CD14-positive monocyte (primary cell): ENCODE measurements around the gene GTPBP4. TPM values are rescaled to one million over a fixed set of nuclear protein-coding genes. Genes with fewer than 3 reads are reported as not detected.
A peak's percentile ranks its signal among the peaks of the same experiment; 100 is the strongest.
"Not testable (repeated sequence)": the region's sequence is repeated elsewhere in the genome, so short reads cannot be mapped to it uniquely, and the experiment has no call there.

Experiments
- DNase-seq, 3 donors: peaks; one replicate each; pipeline ENCODE4 v3.0.0-alpha.2; 2011 to 2022
- H2AFZ ChIP-seq: 2 replicates; pipeline ENCODE4 v1.6.0; 2012; ENCODE audit warnings: mild to moderate bottlenecking, low read depth, low read length, inconsistent platforms; ENCODE audit not compliant: insufficient read depth, poor library complexity, severe bottlenecking
- H3K27ac ChIP-seq, 2 donors: 1 replicate in 1 of 2; 2 replicates in 1 of 2; pipeline ENCODE4 v1.5.1; 2012 to 2013; ENCODE audit warnings: low read length in 2 of 2, control low read depth in 1 of 2, inconsistent platforms in 1 of 2, low read depth in 1 of 2, mild to moderate bottlenecking in 1 of 2
- H3K27me3 ChIP-seq, 2 donors: one replicate each; pipeline versions ENCODE4 v1.6.0 to v1.6.1; 2011 to 2013; ENCODE audit warnings: low read length in 2 of 2; ENCODE audit not compliant: control insufficient read depth in 2 of 2, insufficient read depth in 2 of 2
- H3K36me3 ChIP-seq, 2 donors: replicated peaks in 1 of 2; 1 replicate in 1 of 2; 2 replicates in 1 of 2; pipeline versions ENCODE4 v1.5.1 to v1.6.1; 2012 to 2013; ENCODE audit warnings: low read length in 2 of 2, control low read depth in 1 of 2, inconsistent platforms in 1 of 2, mild to moderate bottlenecking in 1 of 2; ENCODE audit not compliant: insufficient read depth in 2 of 2, control insufficient read depth in 1 of 2
- H3K4me1 ChIP-seq, 2 donors: 1 replicate in 1 of 2; 2 replicates in 1 of 2; pipeline versions ENCODE4 v1.5.1 to v1.6.1; 2012 to 2013; ENCODE audit warnings: low read length in 2 of 2, control low read depth in 1 of 2, inconsistent platforms in 1 of 2, mild to moderate bottlenecking in 1 of 2, moderate library complexity in 1 of 2; ENCODE audit not compliant: insufficient read depth in 2 of 2, control insufficient read depth in 1 of 2
- H3K4me2 ChIP-seq: replicated peaks from 2 replicates; pipeline ENCODE3; 2012; ENCODE audit warnings: low read length, moderate library complexity, mild to moderate bottlenecking; ENCODE audit not compliant: poor library complexity, severe bottlenecking; ENCODE audit errors: extremely low read depth
- H3K4me3 ChIP-seq, 3 experiments: fragments of 200-600 bp in 1 of 3; sonication (generic) in 1 of 3; replicated peaks in 1 of 3; 1 replicate in 2 of 3; 2 replicates in 1 of 3; pipeline ENCODE4 v1.5.1; 2011 to 2013; ENCODE audit warnings: low read length in 3 of 3, mild to moderate bottlenecking in 3 of 3, control low read depth in 2 of 3, low read depth in 2 of 3, inconsistent platforms in 1 of 3, moderate library complexity in 1 of 3
- H3K79me2 ChIP-seq: 2 replicates; pipeline ENCODE4 v1.6.0; 2012; ENCODE audit warnings: mild to moderate bottlenecking, control low read depth, inconsistent platforms, low read length, moderate library complexity; ENCODE audit not compliant: insufficient read depth
- H3K9ac ChIP-seq: 2 replicates; pipeline ENCODE4 v1.6.0; 2017; ENCODE audit warnings: low read length, mild to moderate bottlenecking; ENCODE audit not compliant: insufficient read depth, poor library complexity, severe bottlenecking
- H3K9me3 ChIP-seq, 2 donors: replicated peaks in 1 of 2; 1 replicate in 1 of 2; 2 replicates in 1 of 2; pipeline versions ENCODE4 v1.5.1 to v1.6.1; 2012 to 2013; ENCODE audit warnings: low read length in 2 of 2, control low read depth in 1 of 2; ENCODE audit not compliant: control insufficient read depth in 1 of 2, insufficient read depth in 1 of 2
- H4K20me1 ChIP-seq: 2 replicates; pipeline ENCODE4 v1.6.0; 2012; ENCODE audit warnings: mild to moderate bottlenecking, low read length, control low read depth, moderate library complexity; ENCODE audit not compliant: insufficient read depth
- H3K27ac Mint-ChIP-seq, 7 donors: one replicate each; pipeline ENCODE4 v1.8.0; 2020; ENCODE audit warnings: mild to moderate bottlenecking in 7 of 7, mixed read lengths in 7 of 7, moderate library complexity in 6 of 7, inconsistent platforms in 2 of 7
- H3K27me3 Mint-ChIP-seq, 3 donors: one replicate each; pipeline ENCODE4 v1.8.0; 2021 to 2022; ENCODE audit warnings: low read depth in 3 of 3, mild to moderate bottlenecking in 3 of 3, mixed read lengths in 3 of 3, moderate library complexity in 3 of 3, inconsistent platforms in 1 of 3
- H3K36me3 Mint-ChIP-seq, 2 donors: one replicate each; pipeline ENCODE4 v1.8.0; 2020; ENCODE audit warnings: mixed read lengths in 2 of 2, inconsistent platforms in 1 of 2, mild to moderate bottlenecking in 1 of 2
- H3K4me1 Mint-ChIP-seq: one replicate; pipeline ENCODE4 v1.8.0; 2020; ENCODE audit warnings: mild to moderate bottlenecking, mixed read lengths
- H3K4me3 Mint-ChIP-seq, 2 donors: one replicate each; pipeline ENCODE4 v1.8.0; 2020; ENCODE audit warnings: mild to moderate bottlenecking in 2 of 2, mixed read lengths in 2 of 2, moderate library complexity in 1 of 2
- H3K9me3 Mint-ChIP-seq, 7 donors: one replicate each; pipeline ENCODE4 v1.8.0; 2020 to 2022; ENCODE audit warnings: mixed read lengths in 7 of 7, mild to moderate bottlenecking in 6 of 7, moderate library complexity in 6 of 7, inconsistent platforms in 2 of 7
- WGBS: methylation state at CpG from one replicate; pipeline ENCODE4 v1.1.5; 2013; ENCODE audit warnings: missing lambda C conversion rate; ENCODE audit not compliant: insufficient coverage; 5-methylcytosine and 5-hydroxymethylcytosine counted together
- intact Hi-C, 2 donors: fragments of 100-400 bp; cut with micrococcal nuclease; formaldehyde crosslinking; loops; one replicate each; pipeline versions ENCODE4 v1.15.0 to v1.15.1; 2023
- polyA plus RNA-seq, 3 donors: library from polyadenylated mRNA; depleted of rRNA in 1 of 3; unstranded in 2 of 3; stranded (reverse) in 1 of 3; fragments of 300-500 nt in 2 of 3; fragments of >200 nt in 1 of 3; fragmentation: Illumina TruSeq in 2 of 3; gene quantifications; 1 replicate in 2 of 3; 2 replicates in 1 of 3; pipeline ENCODE4 v1.2.3, GENCODE V29; 2012 to 2021
- TF ChIP-seq, protein P1 (sequence below): fragments of 200-600 bp; IDR thresholded peaks from one replicate; pipeline ENCODE4 v1.8.0; 2022; ENCODE audit warnings: antibody characterized with exemption, mild to moderate bottlenecking

GTPBP4 gene
- polyA plus RNA-seq, 3 donors: 9.9 to 16.1 (median 12.2) TPM

- no peaks in the 10 kb centered on the region for H3K9me3 ChIP-seq
- no peak for DNase-seq
- H3K36me3 ChIP-seq: peaks cover 25 to 50% of the 10 kb centered on the region in 2 donors
- Mint-ChIP-seq H3K36me3 (peaks cover 34 to 40% of the 10 kb centered on the region in 2 donors), H3K4me1 (no peaks in the 10 kb centered on the region), H3K27ac (peak overlapping the region in 1 of 7 donors; percentile 32), H3K9me3 (no peaks in the 10 kb centered on the region), H3K4me3 (no peak overlapping the region), H3K27me3 (peaks cover 0 to 2% (median 0%) of the 10 kb centered on the region in 3 donors)
- TF ChIP-seq, protein P1, sequence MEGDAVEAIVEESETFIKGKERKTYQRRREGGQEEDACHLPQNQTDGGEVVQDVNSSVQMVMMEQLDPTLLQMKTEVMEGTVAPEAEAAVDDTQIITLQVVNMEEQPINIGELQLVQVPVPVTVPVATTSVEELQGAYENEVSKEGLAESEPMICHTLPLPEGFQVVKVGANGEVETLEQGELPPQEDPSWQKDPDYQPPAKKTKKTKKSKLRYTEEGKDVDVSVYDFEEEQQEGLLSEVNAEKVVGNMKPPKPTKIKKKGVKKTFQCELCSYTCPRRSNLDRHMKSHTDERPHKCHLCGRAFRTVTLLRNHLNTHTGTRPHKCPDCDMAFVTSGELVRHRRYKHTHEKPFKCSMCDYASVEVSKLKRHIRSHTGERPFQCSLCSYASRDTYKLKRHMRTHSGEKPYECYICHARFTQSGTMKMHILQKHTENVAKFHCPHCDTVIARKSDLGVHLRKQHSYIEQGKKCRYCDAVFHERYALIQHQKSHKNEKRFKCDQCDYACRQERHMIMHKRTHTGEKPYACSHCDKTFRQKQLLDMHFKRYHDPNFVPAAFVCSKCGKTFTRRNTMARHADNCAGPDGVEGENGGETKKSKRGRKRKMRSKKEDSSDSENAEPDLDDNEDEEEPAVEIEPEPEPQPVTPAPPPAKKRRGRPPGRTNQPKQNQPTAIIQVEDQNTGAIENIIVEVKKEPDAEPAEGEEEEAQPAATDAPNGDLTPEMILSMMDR: no peak
- no peak overlapping the region for H3K4me3 ChIP-seq
- peaks cover under 1% of the 10 kb centered on the region for H3K79me2 ChIP-seq
- no peaks in the 10 kb centered on the region for H3K27me3 ChIP-seq
- H2AFZ ChIP-seq: no peak overlapping the region
- no peak overlapping the region for H3K4me2 ChIP-seq
- no peak overlapping the region for H3K9ac ChIP-seq
- H4K20me1 ChIP-seq: peaks cover 3% of the 10 kb centered on the region
- no peaks in the 10 kb centered on the region for H3K4me1 ChIP-seq
- H3K27ac ChIP-seq: no peak overlapping the region
- WGBS: 90% methylated on average over 12 of the region's 14 CpGs
- intact Hi-C loops: no loop called here
These were observed 48.1 kb downstream of the GTPBP4 start for GRCh38 chr10:1036341-1036791.

DNA sequence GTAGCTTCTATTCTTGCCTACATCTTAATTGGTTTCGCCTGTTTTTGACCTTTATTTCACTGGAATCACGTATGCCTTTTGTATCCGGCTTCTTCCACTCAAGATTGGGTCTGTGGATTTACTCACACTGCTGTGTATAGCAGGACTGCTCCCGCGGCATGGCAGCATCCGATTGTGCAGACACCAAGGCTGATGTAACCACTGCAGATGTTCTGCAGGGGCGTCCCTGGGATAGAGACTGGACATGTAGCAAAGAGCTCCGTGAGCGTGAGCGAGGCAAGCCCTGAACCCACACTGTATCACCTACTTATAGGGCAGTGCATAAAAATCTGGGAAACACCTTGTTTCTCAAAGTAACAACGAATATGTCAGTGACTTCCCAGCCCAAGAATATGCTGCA lies 48.9 kb downstream of the GTPBP4 start:
- peaks cover 42 to 48% of the 10 kb centered on the region in 2 donors for H3K36me3 Mint-ChIP-seq
- Histone ChIP-seq H4K20me1 (peaks cover 3% of the 10 kb centered on the region), H3K4me3 (no peak overlapping the region), H3K79me2 (peaks cover 8% of the 10 kb centered on the region), H3K36me3 (peaks cover 30 to 57% of the 10 kb centered on the region in 2 donors), H3K9me3 (no peaks in the 10 kb centered on the region), H3K9ac (no peak overlapping the region), H3K4me2 (no peak overlapping the region), H3K4me1 (peaks cover 0 to under 1% of the 10 kb centered on the region in 2 donors), H3K27me3 (no peaks in the 10 kb centered on the region), H2AFZ (no peak overlapping the region), H3K27ac (no peak overlapping the region)
- no peaks in the 10 kb centered on the region for H3K4me1 Mint-ChIP-seq
- intact Hi-C loops: no loop called here
- H3K27ac Mint-ChIP-seq: peak overlapping the region in 1 of 7 donors; percentile 51
- no peak for DNase-seq
- peaks cover 0 to 2% (median 0%) of the 10 kb centered on the region in 3 donors for H3K27me3 Mint-ChIP-seq
- H3K9me3 Mint-ChIP-seq: no peaks in the 10 kb centered on the region
- 92% methylated on average over 11 of the region's 11 CpGs for WGBS
- TF ChIP-seq, protein P1: no peak
- H3K4me3 Mint-ChIP-seq: no peak overlapping the region

DNA sequence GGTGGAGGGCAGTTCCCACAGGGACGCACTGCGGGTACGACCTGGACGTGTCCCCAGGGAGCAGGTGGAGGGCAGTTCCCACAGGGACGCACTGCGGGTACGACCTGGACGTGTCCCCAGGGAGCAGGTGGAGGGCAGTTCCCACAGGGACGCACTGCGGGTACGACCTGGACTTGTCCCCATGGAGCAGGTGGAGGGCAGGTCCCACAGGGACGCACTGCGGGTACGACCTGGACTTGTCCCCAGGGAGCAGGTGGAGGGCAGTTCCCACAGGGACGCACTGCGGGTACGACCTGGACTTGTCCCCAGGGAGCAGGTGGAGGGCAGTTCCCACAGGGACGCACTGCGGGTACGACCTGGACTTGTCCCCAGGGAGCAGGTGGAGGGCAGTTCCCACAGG lies 50.5 kb downstream of the GTPBP4 start:
- Mint-ChIP-seq H3K36me3 (peaks cover 49 to 53% of the 10 kb centered on the region in 2 donors), H3K4me1 (peaks cover 11% of the 10 kb centered on the region)
- H3K9me3 ChIP-seq, H3K9ac ChIP-seq, H3K27ac Mint-ChIP-seq, H3K27ac ChIP-seq, H3K4me3 Mint-ChIP-seq, H3K27me3 ChIP-seq, H3K27me3 Mint-ChIP-seq, H4K20me1 ChIP-seq, intact Hi-C loops, DNase-seq, H3K9me3 Mint-ChIP-seq, H3K4me3 ChIP-seq, H2AFZ ChIP-seq, H3K4me2 ChIP-seq: not testable (repeated sequence)
- Histone ChIP-seq H3K36me3 (peaks cover 36 to 63% of the 10 kb centered on the region in 2 donors), H3K4me1 (peaks cover 10 to 17% of the 10 kb centered on the region in 2 donors), H3K79me2 (peaks cover 13% of the 10 kb centered on the region)
- WGBS: no CpG with 5 or more reads among the region's 20 CpGs
